Gastroesophageal sphincter (tissue), 4 donors: ENCODE measurements around the gene OTUD1. TPM values are rescaled to one million over a fixed set of nuclear protein-coding genes. Genes with fewer than 3 reads are reported as not detected.

Source experiments
- ATAC-seq: fragments of 150-250 bp; one replicate; pipeline ENCODE4 v1.9.1; 2016; ENCODE audit warnings: mild to moderate bottlenecking, moderate library complexity
- H3K27ac ChIP-seq, 4 donors: fragments of 200-600 bp; sonication (generic) in 3 of 4; 1 replicate in 3 of 4; 2 replicates in 1 of 4; pipeline ENCODE4 v1.5.1; 2016 to 2019
- H3K27me3 ChIP-seq: fragments of 200-600 bp; sonication (generic); one replicate; pipeline ENCODE4 v1.5.1; 2019
- H3K36me3 ChIP-seq, 2 donors: fragments of 200-600 bp; sonication (generic); one replicate each; pipeline ENCODE4 v1.5.1; 2019; ENCODE audit warnings: control low read depth in 1 of 2
- H3K4me1 ChIP-seq, 3 donors: fragments of 200-600 bp; sonication (generic); 1 replicate in 2 of 3; 2 replicates in 1 of 3; pipeline ENCODE4 v1.5.1; 2016 to 2019; ENCODE audit warnings: control low read depth in 2 of 3
- H3K4me3 ChIP-seq, 2 donors: fragments of 200-600 bp; sonication (generic); one replicate each; pipeline ENCODE4 v1.5.1; 2019; ENCODE audit warnings: mild to moderate bottlenecking in 1 of 2, moderate library complexity in 1 of 2
- H3K9me3 ChIP-seq, 3 donors: fragments of 200-600 bp; sonication (generic); one replicate each; pipeline ENCODE4 v1.5.1; 2017 to 2019; ENCODE audit warnings: control low read depth in 2 of 3
- EP300 ChIP-seq: sonication (generic); formaldehyde crosslinking; IDR thresholded peaks from one replicate; pipeline ENCODE4 v1.6.1; 2017; ENCODE audit warnings: antibody characterized with exemption, mild to moderate bottlenecking
- POLR2A ChIP-seq, 2 donors: fragments of 450-650 bp; IDR thresholded peaks; one replicate each; pipeline ENCODE4 v1.6.1; 2017; ENCODE audit warnings: antibody characterized with exemption in 2 of 2, mild to moderate bottlenecking in 2 of 2, moderate library complexity in 1 of 2
- POLR2AphosphoS5 ChIP-seq: sonication (generic); formaldehyde crosslinking; IDR thresholded peaks from one replicate; pipeline ENCODE4 v1.6.1; 2017; ENCODE audit warnings: antibody characterized with exemption
- WGBS, 2 donors: methylation state at CpG; one replicate each; pipeline ENCODE4 v1.1.5; 2018; ENCODE audit warnings: low coverage in 1 of 2; 5-methylcytosine and 5-hydroxymethylcytosine counted together
- total RNA-seq, 4 donors: library from RNA; depleted of rRNA; stranded (reverse); fragments of >200 nt; gene quantifications; one replicate each; pipeline ENCODE4 v1.1.0, GENCODE V29; 2016
- TF ChIP-seq, protein P1 (sequence below), 4 experiments: fragments of 200-600 bp in 2 of 4; fragments of 450-650 bp in 2 of 4; sonication (generic) in 1 of 4; IDR thresholded peaks; one replicate each; pipeline ENCODE4 v1.5.1; 2017 to 2019; ENCODE audit warnings: antibody characterized with exemption in 4 of 4, mild to moderate bottlenecking in 2 of 4, moderate library complexity in 2 of 4

The OTUD1 gene
- total RNA-seq, 4 donors from 2014 or later = 11.5 to 19.8 (median 12.3) TPM

DNA sequence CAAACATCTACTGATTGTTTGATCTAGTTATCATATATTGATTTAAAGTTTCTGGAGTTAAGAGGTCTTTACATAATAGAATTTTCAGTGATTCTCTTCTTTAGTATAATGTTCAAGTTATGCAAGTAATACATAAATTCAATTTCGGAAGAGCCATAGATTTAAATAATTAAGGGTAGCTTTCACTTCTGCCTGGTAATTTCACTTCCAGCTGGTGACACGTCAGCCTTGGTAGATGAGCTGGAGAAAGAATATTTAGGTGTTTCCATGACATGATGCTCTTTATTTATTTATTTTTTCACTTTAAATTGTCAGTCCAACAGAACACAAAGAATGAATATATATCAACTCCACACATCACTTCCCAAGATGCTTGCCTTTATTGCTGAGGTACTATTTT is 5.2 kb upstream of the OTUD1 start:
- 70 to 74% methylated on average over 2 of the region's 2 CpGs for WGBS, 2 donors
- peaks cover 0 to 8% (median 0%) of the 10 kb centered on the region in 3 donors for H3K4me1 ChIP-seq
- no peak for TF ChIP-seq POLR2A (IDR thresholded peaks at IDR 0.05)
- TF ChIP-seq, protein P1, sequence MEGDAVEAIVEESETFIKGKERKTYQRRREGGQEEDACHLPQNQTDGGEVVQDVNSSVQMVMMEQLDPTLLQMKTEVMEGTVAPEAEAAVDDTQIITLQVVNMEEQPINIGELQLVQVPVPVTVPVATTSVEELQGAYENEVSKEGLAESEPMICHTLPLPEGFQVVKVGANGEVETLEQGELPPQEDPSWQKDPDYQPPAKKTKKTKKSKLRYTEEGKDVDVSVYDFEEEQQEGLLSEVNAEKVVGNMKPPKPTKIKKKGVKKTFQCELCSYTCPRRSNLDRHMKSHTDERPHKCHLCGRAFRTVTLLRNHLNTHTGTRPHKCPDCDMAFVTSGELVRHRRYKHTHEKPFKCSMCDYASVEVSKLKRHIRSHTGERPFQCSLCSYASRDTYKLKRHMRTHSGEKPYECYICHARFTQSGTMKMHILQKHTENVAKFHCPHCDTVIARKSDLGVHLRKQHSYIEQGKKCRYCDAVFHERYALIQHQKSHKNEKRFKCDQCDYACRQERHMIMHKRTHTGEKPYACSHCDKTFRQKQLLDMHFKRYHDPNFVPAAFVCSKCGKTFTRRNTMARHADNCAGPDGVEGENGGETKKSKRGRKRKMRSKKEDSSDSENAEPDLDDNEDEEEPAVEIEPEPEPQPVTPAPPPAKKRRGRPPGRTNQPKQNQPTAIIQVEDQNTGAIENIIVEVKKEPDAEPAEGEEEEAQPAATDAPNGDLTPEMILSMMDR (IDR thresholded peaks at IDR 0.05) = no peak
- no peak for TF ChIP-seq EP300
- no peak for TF ChIP-seq POLR2AphosphoS5
- H3K27ac ChIP-seq = no peak overlapping the region
- ATAC-seq = no peak
- H3K36me3 ChIP-seq = no peaks in the 10 kb centered on the region
- no peak overlapping the region for H3K4me3 ChIP-seq
- no peaks in the 10 kb centered on the region for H3K9me3 ChIP-seq
- H3K27me3 ChIP-seq = no peaks in the 10 kb centered on the region

DNA sequence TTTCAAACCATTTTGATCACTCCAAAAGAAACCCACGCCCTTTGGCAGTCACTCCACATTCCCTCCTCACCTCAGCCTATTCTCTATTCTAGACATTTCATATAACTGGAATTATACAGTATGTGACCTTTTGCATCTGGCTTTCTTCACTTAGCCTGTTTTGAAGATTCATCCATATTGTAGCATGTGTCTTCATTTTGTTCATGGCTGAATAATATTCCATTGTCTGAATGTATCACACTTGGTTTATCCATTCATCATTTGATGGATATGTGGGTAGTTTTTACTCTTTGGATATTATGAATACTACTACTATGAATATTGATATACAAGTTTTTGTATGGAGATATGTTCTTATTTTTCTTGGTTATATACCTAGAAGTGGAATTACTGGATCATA is 3.5 kb upstream of the OTUD1 start:
- no peak overlapping the region for H3K27ac ChIP-seq
- H3K27me3 ChIP-seq = no peaks in the 10 kb centered on the region
- H3K4me3 ChIP-seq = no peak overlapping the region
- TF ChIP-seq POLR2AphosphoS5 = no peak
- TF ChIP-seq EP300 = no peak
- TF ChIP-seq POLR2A (IDR thresholded peaks at IDR 0.05) = no peak
- TF ChIP-seq, protein P1 (IDR thresholded peaks at IDR 0.05) = no peak
- ATAC-seq = no peak
- no peaks in the 10 kb centered on the region for H3K36me3 ChIP-seq
- 50 to 95% methylated on average over 1 of the region's 1 CpG for WGBS, 2 donors
- H3K9me3 ChIP-seq = no peaks in the 10 kb centered on the region
- H3K4me1 ChIP-seq = peaks cover 0 to 10% (median 0%) of the 10 kb centered on the region in 3 donors

DNA sequence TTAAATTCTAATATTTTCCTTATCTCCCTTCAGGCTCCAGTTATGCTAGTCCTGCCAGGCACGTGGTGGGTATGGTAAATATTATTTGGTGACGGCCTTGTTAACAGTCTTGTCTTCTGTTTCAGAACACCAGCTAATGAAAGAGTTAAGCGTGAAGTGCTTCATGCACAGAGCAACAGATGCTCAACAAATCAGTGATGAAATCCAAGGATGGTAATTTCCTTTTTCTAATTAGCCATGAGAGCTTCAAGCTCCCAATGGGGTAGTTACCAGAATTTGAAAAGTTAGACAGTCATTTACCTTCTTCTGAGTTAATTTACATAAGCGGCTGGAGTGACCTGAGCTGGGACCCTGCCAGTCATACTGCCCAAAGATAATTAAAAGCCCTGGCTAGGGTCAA is 1.9 kb upstream of the OTUD1 start:
- TF ChIP-seq POLR2AphosphoS5 = no peak
- TF ChIP-seq POLR2A (IDR thresholded peaks at IDR 0.05) = no peak
- TF ChIP-seq, protein P1 (IDR thresholded peaks at IDR 0.05) = no peak
- TF ChIP-seq EP300 = no peak
- no peaks in the 10 kb centered on the region for H3K9me3 ChIP-seq
- no peak for ATAC-seq
- no peaks in the 10 kb centered on the region for H3K36me3 ChIP-seq
- 60 to 67% methylated on average over 1 to 4 of the region's 4 CpGs for WGBS, 2 donors
- H3K4me3 ChIP-seq = no peak overlapping the region
- H3K27ac ChIP-seq = no peak overlapping the region
- no peaks in the 10 kb centered on the region for H3K27me3 ChIP-seq
- H3K4me1 ChIP-seq = peaks cover 0 to 26% (median under 1%) of the 10 kb centered on the region in 3 donors

DNA sequence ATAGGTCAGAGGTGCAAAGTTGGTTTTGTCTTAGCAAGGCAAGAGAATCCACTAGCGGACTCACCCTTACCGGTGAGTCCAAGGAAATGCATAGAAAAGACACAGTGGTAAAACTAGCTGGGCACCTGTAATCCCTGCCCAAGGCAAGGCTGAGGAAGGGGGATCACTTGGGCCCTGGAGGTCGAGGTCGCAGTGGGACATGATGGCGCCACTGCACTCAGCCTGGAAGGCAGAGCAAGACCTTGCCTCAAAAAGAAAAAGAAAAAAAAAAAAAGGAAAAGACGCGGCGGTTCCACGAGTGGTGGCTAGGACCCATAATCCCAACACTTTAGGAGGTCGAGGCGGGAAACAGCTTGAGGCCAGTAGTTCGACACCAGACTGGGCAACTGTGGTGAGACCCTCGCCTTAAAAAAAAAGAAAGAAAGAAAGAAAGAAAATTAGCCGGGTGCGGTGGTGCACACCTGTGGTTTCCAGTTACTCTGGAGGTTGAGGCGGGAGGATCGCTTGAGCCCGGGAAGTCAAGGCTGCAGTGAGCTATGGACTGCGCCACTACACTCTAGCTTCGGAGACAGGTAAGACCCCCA is 820 bp upstream of the OTUD1 start:
- peak overlapping the region; percentile 21 to 95 for H3K4me3 ChIP-seq
- no peaks in the 10 kb centered on the region for H3K36me3 ChIP-seq
- H3K4me1 ChIP-seq = peaks cover 0 to 37% (median 10%) of the 10 kb centered on the region in 3 donors
- 97% methylated on average over 12 of the region's 20 CpGs; no CpG with 5 or more reads in 1 of the 2 donors for WGBS, 2 donors
- TF ChIP-seq POLR2AphosphoS5 = no peak
- H3K27me3 ChIP-seq = no peaks in the 10 kb centered on the region
- H3K9me3 ChIP-seq = no peaks in the 10 kb centered on the region
- ATAC-seq = no peak
- H3K27ac ChIP-seq = peak overlapping the region in 3 of 4 donors; percentile 95 to 98 (median 95)

DNA sequence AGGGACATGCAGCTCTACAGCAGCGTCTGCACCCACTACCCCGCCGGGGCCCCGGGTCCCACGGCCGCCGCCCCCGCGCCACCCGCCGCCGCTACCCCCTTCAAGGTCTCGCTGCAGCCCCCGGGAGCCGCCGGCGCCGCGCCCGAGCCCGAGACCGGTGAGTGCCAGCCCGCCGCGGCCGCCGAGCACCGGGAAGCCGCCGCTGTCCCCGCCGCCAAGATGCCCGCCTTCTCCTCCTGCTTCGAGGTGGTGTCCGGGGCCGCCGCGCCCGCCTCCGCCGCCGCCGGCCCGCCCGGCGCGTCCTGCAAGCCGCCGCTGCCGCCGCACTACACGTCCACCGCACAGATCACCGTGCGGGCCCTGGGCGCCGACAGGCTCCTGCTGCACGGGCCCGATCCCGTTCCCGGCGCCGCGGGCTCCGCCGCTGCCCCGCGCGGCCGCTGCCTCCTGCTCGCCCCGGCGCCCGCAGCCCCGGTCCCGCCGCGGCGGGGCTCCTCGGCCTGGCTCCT is 631 bp downstream of the OTUD1 start:
- WGBS, 2 donors = no CpG with 5 or more reads among the region's 80 CpGs
- peak overlapping the region; percentile 67 to 95 for H3K4me3 ChIP-seq
- ATAC-seq = peak; percentile 1
- no peaks in the 10 kb centered on the region for H3K9me3 ChIP-seq
- H3K27me3 ChIP-seq = no peaks in the 10 kb centered on the region
- H3K27ac ChIP-seq = peak overlapping the region; percentile 79 to 98 (median 95)
- H3K4me1 ChIP-seq = peaks cover 0 to 51% (median 10%) of the 10 kb centered on the region in 3 donors
- TF ChIP-seq EP300 (no peak), POLR2A (IDR thresholded peaks at IDR 0.05) (no peak), POLR2AphosphoS5 (no peak)
- TF ChIP-seq, protein P1 (IDR thresholded peaks at IDR 0.05) = no peak
- H3K36me3 ChIP-seq = peaks cover 0 to 12% of the 10 kb centered on the region in 2 donors
